GM18909 (cell line): ENCODE measurements around the gene AGBL3.
"Not testable (repeated sequence)": the region's sequence is repeated elsewhere in the genome, so short reads cannot be mapped to it uniquely, and the experiment has no call there.

Experiments
- ATAC-seq: cut with Tn5 transposase; IDR thresholded peaks from one replicate; pipeline ENCODE4 v1.9.1; 2021; ENCODE audit warnings: mild to moderate bottlenecking; ENCODE audit not compliant: unreplicated experiment, poor library complexity

Gene AGBL3

GRCh38 chr7:135164357-135165061, 178.2 kb downstream of the AGBL3 start:
- ATAC-seq: no peak

GRCh38 chr7:135165862-135166261, 179.6 kb downstream of the AGBL3 start:
- no peak for ATAC-seq

DNA sequence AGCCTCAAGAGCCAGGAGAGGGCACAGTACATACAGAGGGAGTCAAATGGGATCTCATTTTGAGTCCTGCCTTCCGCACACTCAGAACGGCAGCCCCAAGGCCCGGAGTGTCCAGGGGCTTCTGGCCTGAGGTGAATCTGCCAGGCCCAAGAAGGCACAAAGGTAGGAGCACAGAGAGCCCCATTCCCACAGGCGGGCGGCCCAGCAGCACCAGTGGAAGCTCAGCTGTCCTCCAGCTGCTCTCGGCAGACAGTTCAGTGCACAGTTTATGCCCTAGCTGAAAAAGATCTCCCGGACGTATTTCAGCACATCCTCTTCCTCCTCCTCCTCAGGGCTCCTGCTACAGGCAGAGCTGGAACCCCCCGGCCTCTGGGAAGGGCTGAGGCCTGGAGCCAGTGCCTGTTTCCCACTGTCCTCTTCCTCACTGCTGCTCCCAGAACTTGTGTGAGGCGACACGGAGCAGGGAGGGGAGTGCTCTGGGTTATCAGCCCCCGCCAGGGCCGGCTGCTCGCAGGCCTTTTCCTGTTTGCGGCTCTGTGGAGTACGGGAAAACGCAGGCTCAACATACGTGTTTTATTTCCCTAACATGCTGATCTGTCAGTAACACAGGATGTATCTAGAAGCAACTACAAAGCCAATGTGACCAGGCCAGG, 180.2 kb downstream of the AGBL3 start:
- ATAC-seq: no peak

- no peak for ATAC-seq
Measured at GRCh38 chr7:135167365-135167917, 181.1 kb downstream of the AGBL3 start.

- no peak for ATAC-seq
Measured at GRCh38 chr7:135168001-135168400, 181.7 kb downstream of the AGBL3 start.

DNA sequence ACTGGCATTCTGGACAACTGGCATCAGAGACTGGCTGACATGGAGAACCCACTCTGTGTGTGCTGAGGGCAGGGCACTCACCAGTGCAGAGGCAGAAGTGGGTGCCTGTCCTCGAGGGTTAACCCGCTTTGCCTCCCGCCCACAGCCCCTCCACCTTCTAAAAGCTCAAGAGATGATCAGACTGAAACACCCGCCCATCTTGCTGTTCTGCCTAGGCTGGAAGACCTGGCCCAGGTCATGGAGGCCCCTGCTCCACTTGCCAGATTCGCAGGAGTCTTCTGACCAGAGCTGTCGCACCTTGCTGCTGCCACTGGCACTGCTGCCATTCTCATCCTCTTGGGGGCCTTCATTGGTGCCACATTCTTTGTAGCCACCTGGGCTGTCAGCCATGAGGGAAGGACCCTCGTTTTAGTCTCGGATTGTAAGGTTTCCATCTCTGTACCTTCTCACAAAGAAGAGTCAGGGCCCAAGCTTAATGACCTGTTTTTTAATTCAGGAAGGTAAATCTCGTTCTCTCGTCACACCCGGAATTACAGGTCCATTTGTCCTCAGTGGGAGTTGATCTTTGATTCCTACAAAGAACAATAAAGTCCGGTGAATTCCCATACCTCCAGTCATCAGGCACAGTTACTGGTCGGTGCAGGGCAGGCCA, 182.3 kb downstream of the AGBL3 start:
- ATAC-seq: no peak

- peak; percentile 44 for ATAC-seq
Measured at GRCh38 chr7:135169141-135169963, 183.0 kb downstream of the AGBL3 start.

DNA sequence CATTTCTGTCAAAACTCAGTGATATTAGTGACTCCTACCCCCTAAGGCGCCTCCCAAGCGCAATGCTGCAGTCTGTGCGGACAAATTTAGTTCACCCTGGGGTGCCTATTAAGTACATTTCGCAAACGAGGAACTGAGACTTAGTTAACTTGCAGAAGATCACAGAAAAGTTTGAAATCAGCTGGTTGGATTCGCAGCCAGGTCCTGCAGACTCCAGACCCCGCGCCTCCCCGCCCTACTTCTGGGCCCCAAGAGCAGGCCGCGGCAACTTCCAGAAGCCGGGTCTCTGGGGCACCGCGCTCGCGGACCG, 183.6 kb downstream of the AGBL3 start:
- ATAC-seq: no peak

- peak; percentile 75 for ATAC-seq
Measured at GRCh38 chr7:135170274-135170997, 184.1 kb downstream of the AGBL3 start, which contains the start of gene CYREN. Gene CYREN, minus strand, starts transcription at chr7:135170707. Its CDS starts 1,785 bp downstream, at chr7:135168922.

GRCh38 chr7:135170998-135171481, 184.7 kb downstream of the AGBL3 start:
- ATAC-seq: peak; percentile 31

DNA sequence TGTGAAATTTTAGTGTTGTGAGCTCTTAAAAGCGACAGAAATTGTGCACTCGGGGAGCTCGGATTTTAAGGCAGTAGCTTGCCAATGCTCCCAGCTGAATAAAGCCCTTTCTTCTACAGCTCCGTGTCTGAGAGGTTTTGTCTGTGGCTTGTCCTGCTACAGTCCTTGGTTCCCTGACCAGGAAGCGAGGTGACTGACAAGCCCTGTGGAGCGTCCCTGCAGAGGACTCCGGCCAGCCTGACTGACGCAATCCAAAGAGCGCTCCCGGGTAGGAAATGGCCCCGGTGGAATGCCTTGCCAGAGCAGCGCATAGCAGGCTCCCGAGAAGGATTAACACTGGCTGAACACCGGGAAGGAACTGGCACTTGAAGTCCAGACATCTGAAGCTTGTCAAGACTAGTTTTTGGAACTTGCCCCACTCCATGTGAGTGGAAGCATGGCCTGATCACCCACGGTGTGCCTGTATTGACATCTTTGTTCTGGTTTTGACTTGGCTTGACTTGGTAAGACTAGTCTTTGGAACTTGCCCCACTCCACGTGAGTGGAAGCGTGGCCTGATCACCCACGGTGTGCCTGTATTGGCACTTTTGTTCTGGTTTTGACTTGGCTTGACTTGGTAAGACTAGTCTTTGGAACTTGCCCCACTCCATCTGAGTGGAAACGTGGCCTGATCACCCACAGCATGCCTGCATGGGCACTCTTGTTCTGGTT, 185.4 kb downstream of the AGBL3 start:
- ATAC-seq: not testable (repeated sequence)

DNA sequence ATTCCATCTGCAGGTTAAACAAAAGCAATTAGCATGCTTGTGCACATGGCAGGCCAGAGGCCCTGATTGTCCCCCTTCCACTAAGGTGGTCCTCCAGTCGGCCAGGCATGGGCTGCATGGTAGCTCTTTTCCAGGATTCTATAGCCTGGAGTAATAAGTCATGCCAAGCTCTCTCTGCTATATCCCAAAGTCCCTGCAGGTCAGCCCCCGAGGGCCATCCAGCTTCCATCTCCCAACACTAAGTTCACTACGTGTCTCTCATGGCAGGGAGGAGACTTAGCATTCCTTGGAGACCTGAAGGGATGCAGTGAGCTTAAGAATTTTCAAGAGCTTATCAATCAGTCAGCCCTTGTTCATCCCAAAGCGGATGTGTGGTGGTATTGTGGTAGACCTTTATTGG, 187.6 kb downstream of the AGBL3 start:
- ATAC-seq: not testable (repeated sequence)

- no peak for ATAC-seq
Measured at GRCh38 chr7:135174941-135175340, 188.6 kb downstream of the AGBL3 start.

DNA sequence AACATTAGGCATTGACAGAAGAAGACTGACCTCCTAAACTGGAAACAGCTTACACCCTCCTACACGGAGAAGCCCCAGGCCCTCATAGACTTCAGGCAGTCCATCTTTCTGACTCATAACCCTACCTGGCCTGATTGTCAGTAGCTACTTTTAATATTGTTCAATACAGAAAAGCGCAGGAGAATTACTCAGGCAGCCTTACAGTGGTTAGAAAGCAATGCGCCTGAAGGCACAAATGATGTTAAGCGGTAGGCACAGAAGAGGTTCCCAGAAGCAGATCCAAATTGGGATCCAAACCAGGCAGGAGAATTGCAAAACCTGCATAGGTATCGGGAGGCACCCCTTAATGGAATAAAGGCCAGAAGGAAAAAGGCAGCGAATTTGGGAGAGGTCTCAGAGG, 189.6 kb downstream of the AGBL3 start:
- no peak for ATAC-seq

DNA sequence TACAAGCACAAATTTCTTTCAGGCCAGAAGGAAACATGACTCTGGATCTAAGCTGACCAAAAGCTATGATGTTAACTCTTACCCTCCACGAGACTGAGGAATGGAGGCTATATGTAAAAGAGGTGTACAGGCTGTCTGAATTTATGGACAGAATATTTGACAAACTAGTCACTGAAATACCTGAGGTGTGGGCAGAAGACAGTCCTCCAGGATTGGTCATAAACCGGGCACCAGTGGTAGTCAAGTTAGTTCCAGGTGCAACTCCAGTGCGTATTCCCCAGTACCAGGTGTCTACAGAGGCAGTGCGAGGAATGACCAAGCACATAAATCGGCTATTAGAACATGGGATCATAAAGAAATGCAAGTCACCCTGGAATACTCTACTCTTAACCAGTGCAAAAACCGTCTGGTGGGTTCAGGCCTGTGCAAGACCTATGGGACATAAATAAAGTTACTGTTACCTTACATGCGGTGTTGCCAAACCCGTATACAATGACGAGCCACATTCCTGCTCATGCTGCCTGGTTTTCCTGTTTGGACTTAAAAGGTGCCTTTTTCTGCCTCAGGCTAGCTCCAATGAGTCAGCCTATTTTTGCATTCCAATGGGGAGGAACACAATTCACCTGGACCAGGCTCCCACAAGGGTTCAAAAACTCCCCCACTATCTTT, 190.9 kb downstream of the AGBL3 start:
- no peak for ATAC-seq

DNA sequence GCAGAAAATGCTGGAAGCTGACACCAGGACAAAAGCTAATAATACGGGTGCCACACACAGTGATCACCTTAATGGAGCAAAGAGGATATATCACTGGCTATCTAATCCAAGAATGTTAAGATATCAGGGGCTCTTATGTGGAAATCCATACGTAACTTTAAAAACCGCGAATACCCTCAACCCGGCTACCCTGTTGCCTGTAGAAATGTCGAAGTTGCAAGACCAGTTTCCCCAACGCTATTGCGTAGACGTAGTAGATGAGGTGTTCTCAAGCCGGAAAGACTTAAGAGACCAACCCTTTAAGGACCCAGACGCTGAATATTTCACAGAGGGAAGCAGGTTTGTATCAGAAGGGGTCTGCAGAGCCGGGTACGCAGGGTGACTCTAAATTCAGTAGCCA, 192.1 kb downstream of the AGBL3 start:
- no peak for ATAC-seq

GRCh38 chr7:135179321-135179925, 193.1 kb downstream of the AGBL3 start:
- ATAC-seq: no peak

- ATAC-seq: no peak
Measured at GRCh38 chr7:135180122-135180521, 193.8 kb downstream of the AGBL3 start.
